ENCODE measurements around the gene ADPRH. TPM values are rescaled to one million over a fixed set of nuclear protein-coding genes. Genes with fewer than 3 reads are reported as not detected.

Gene ADPRH
- total RNA-seq, 1 donor from 2014 or later: 5.1 TPM

DNA sequence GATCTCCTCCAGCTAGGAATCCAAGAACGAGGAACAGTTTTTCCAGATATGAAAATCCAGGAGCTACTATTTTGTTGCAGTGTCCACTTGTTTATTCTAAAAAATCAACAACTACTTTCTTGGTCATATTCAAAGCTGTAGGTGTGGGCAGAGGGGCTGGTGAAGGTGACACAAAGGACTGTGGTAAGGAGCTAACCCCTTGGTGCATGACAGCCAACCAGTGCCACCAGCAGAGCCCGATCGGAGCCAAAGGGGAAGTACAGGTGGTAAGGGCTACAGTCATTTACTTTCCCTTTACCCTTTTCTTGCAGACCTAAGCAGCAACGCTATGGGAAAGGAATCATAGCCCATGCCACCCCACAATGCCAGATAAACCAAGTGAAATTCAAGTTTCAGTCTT, 49.1 kb downstream of the ADPRH start:
- H3K4me1 Mint-ChIP-seq (ENCODE audit: unreplicated experiment): peaks cover 7% of the 10 kb centered on the region
- H3K27ac Mint-ChIP-seq (ENCODE audit: unreplicated experiment): no peak overlapping the region
- no peaks in the 10 kb centered on the region for H3K9me3 Mint-ChIP-seq (ENCODE audit: unreplicated experiment)
- no peaks in the 10 kb centered on the region for H3K36me3 Mint-ChIP-seq (ENCODE audit: low read depth, unreplicated experiment)
- no peak for DNase-seq (ENCODE audit: low spot score)
- H3K4me3 Mint-ChIP-seq (ENCODE audit: unreplicated experiment): no peak overlapping the region
- H3K27me3 Mint-ChIP-seq (ENCODE audit: unreplicated experiment): peaks cover 8% of the 10 kb centered on the region
- no peak for TF ChIP-seq CTCF (IDR thresholded peaks at IDR 0.05; ENCODE audit: unreplicated experiment)

DNA sequence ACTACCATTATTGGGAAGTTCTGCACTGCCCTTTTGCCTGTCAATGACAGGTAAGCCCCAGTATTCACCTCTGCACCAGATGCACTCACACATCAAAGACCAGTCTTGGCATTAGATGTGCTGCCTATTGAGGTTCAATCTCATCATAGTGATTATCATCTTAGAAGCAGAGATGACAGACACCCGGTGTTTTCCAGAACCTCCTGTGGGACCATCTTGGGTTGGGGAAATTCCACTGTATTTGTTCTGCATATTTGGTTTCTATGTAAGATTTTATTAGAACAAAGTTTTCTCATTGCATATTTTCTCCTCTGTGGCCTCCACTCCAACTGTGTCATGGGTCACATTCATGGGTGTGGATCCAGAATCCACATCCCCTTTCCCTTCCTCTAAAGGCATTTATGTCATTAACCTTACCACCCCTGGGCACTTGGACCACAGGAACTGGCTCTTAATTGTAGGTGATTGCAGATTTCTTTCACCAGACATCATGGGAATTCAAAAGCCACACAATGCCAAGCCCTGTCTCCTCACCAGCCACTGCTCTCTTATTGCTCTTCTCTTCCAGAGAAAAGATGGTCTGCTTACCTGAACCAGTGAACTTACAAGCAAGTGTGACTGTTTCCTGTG, 49.6 kb downstream of the ADPRH start:
- H3K4me1 Mint-ChIP-seq (ENCODE audit: unreplicated experiment): peaks cover 7% of the 10 kb centered on the region
- no peak for TF ChIP-seq CTCF (IDR thresholded peaks at IDR 0.05; ENCODE audit: unreplicated experiment)
- no peaks in the 10 kb centered on the region for H3K9me3 Mint-ChIP-seq (ENCODE audit: unreplicated experiment)
- no peak overlapping the region for H3K4me3 Mint-ChIP-seq (ENCODE audit: unreplicated experiment)
- H3K36me3 Mint-ChIP-seq (ENCODE audit: low read depth, unreplicated experiment): no peaks in the 10 kb centered on the region
- no peak for DNase-seq (ENCODE audit: low spot score)
- no peak overlapping the region for H3K27ac Mint-ChIP-seq (ENCODE audit: unreplicated experiment)
- H3K27me3 Mint-ChIP-seq (ENCODE audit: unreplicated experiment): peaks cover 8% of the 10 kb centered on the region

- Mint-ChIP-seq H3K36me3 (ENCODE audit: low read depth, unreplicated experiment) (no peaks in the 10 kb centered on the region), H3K9me3 (ENCODE audit: unreplicated experiment) (no peaks in the 10 kb centered on the region), H3K27me3 (ENCODE audit: unreplicated experiment) (peaks cover 7% of the 10 kb centered on the region), H3K27ac (ENCODE audit: unreplicated experiment) (no peak overlapping the region), H3K4me3 (ENCODE audit: unreplicated experiment) (no peak overlapping the region), H3K4me1 (ENCODE audit: unreplicated experiment) (peaks cover 7% of the 10 kb centered on the region)
- no peak for TF ChIP-seq CTCF (IDR thresholded peaks at IDR 0.05; ENCODE audit: unreplicated experiment)
- no peak for DNase-seq (ENCODE audit: low spot score)
These were observed 51.0 kb downstream of the ADPRH start for GRCh38 chr3:119630128-119630879.

- Mint-ChIP-seq H3K27me3 (ENCODE audit: unreplicated experiment) (peaks cover 4% of the 10 kb centered on the region), H3K9me3 (ENCODE audit: unreplicated experiment) (no peaks in the 10 kb centered on the region), H3K27ac (ENCODE audit: unreplicated experiment) (no peak overlapping the region), H3K4me1 (ENCODE audit: unreplicated experiment) (peaks cover 5% of the 10 kb centered on the region), H3K36me3 (ENCODE audit: low read depth, unreplicated experiment) (no peaks in the 10 kb centered on the region), H3K4me3 (ENCODE audit: unreplicated experiment) (no peak overlapping the region)
- DNase-seq (ENCODE audit: low spot score): no peak
- no peak for TF ChIP-seq CTCF (IDR thresholded peaks at IDR 0.05; ENCODE audit: unreplicated experiment)
These were observed 51.6 kb downstream of the ADPRH start for GRCh38 chr3:119630880-119631329.

- Mint-ChIP-seq H3K36me3 (ENCODE audit: low read depth, unreplicated experiment) (no peaks in the 10 kb centered on the region), H3K4me3 (ENCODE audit: unreplicated experiment) (no peak overlapping the region), H3K27ac (ENCODE audit: unreplicated experiment) (no peak overlapping the region), H3K4me1 (ENCODE audit: unreplicated experiment) (peaks cover 5% of the 10 kb centered on the region), H3K9me3 (ENCODE audit: unreplicated experiment) (no peaks in the 10 kb centered on the region), H3K27me3 (ENCODE audit: unreplicated experiment) (no peaks in the 10 kb centered on the region)
- no peak for DNase-seq (ENCODE audit: low spot score)
- no peak for TF ChIP-seq CTCF (IDR thresholded peaks at IDR 0.05; ENCODE audit: unreplicated experiment)
These were observed 52.2 kb downstream of the ADPRH start for GRCh38 chr3:119631516-119631915.

Data from endothelial cell (in vitro differentiated cells).